Measurements from ENCODE around the gene LENG9.

DNA sequence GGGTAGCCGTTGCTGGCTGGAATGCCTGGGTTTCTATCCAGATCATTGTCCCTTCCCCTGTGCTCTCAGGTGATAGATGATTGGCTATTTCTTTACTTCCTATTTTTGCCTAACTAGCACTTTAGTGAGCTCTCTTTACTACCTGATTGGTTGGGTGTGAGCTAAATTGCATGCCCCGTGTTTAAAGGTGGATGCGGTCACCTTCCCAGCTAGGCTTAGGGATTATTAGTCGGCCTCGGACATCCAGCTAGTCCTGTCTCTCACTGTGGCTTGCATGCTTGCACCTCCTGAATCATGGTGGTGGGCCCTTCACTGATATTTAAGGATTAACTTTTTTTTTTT, 38.2 kb downstream of the LENG9 start:
- TF ChIP-seq ZBTB21 (tag by site-specific recombination; IDR thresholded peaks at IDR 0.05) = no peak
- TF ChIP-seq, protein P1, sequence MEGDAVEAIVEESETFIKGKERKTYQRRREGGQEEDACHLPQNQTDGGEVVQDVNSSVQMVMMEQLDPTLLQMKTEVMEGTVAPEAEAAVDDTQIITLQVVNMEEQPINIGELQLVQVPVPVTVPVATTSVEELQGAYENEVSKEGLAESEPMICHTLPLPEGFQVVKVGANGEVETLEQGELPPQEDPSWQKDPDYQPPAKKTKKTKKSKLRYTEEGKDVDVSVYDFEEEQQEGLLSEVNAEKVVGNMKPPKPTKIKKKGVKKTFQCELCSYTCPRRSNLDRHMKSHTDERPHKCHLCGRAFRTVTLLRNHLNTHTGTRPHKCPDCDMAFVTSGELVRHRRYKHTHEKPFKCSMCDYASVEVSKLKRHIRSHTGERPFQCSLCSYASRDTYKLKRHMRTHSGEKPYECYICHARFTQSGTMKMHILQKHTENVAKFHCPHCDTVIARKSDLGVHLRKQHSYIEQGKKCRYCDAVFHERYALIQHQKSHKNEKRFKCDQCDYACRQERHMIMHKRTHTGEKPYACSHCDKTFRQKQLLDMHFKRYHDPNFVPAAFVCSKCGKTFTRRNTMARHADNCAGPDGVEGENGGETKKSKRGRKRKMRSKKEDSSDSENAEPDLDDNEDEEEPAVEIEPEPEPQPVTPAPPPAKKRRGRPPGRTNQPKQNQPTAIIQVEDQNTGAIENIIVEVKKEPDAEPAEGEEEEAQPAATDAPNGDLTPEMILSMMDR (tag by site-specific recombination; IDR thresholded peaks at IDR 0.05) = no peak
- TF ChIP-seq ZNF19 (tag by site-specific recombination; IDR thresholded peaks at IDR 0.05; ENCODE audit: low read depth) = no peak
- no peak for TF ChIP-seq GLIS1 (tag by site-specific recombination; IDR thresholded peaks at IDR 0.05)
- TF ChIP-seq ZNF354C (tag by site-specific recombination; IDR thresholded peaks at IDR 0.05; ENCODE audit: borderline replicate concordance, low read depth) = no peak
- TF ChIP-seq ELK4 (IDR thresholded peaks at IDR 0.05; ENCODE audit: borderline replicate concordance, low read depth, low read length) = no peak
- TF ChIP-seq ZNF654 (tag by site-specific recombination; IDR thresholded peaks at IDR 0.05; ENCODE audit: low read depth) = no peak
